ENCODE data around the gene TSEN2.
"Not testable (repeated sequence)": the region's sequence is repeated elsewhere in the genome, so short reads cannot be mapped to it uniquely, and the experiment has no call there.

DNA sequence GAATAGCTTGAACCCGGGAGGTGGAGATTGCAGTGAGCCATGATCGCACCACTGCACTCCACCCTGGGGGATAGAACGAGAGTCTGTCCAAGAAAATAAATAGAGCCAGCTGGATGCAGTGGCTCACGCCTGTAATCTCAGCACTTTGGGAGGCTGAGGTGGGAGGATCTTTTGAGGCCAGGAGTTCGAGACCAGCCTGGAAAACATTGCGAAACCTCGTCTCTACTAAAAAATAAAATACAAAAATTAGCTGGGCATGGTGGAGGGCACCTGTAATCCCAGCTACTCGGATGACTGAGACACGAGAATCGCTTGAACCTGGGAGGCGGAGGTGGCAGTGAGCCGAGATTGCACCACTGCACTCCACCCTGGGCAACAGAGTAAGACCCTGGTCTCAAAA, 59.2 kb downstream of the TSEN2 start:
- TF ChIP-seq, protein P1, sequence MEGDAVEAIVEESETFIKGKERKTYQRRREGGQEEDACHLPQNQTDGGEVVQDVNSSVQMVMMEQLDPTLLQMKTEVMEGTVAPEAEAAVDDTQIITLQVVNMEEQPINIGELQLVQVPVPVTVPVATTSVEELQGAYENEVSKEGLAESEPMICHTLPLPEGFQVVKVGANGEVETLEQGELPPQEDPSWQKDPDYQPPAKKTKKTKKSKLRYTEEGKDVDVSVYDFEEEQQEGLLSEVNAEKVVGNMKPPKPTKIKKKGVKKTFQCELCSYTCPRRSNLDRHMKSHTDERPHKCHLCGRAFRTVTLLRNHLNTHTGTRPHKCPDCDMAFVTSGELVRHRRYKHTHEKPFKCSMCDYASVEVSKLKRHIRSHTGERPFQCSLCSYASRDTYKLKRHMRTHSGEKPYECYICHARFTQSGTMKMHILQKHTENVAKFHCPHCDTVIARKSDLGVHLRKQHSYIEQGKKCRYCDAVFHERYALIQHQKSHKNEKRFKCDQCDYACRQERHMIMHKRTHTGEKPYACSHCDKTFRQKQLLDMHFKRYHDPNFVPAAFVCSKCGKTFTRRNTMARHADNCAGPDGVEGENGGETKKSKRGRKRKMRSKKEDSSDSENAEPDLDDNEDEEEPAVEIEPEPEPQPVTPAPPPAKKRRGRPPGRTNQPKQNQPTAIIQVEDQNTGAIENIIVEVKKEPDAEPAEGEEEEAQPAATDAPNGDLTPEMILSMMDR (IDR thresholded peaks at IDR 0.05): not testable (repeated sequence)
- TF ChIP-seq EZH2phosphoT487, EZH2 (IDR thresholded peaks at IDR 0.05): not testable (repeated sequence)
